SK-N-SH (cell line): Measurements from ENCODE around the gene MARVELD1. TPM values are rescaled to one million over a fixed set of nuclear protein-coding genes. Genes with fewer than 3 reads are reported as not detected.

Experiments used
- CTCF ChIA-PET: fragments of 300-600, 350-600 bp; formaldehyde crosslinking; extraction: SDS; loops from one replicate; lab custom pipeline; 2021; lab: Yijun Ruan, JAX
- POLR2A ChIA-PET: fragments of 350-600 bp; sonication (Branson Sonifier 250); formaldehyde crosslinking; extraction: SDS; loops from one replicate; lab custom pipeline; 2020; ENCODE audit warnings: antibody characterized with exemption, inconsistent platforms; lab: Yijun Ruan, JAX
- DNase-seq: peaks from one replicate; pipeline ENCODE4 v3.0.0; 2012
- H2AFZ ChIP-seq: fragments of 200-600 bp; sonication (generic); 2 replicates; pipeline ENCODE4 v1.8.1; 2016; ENCODE audit warnings: antibody characterized with exemption, mild to moderate bottlenecking, low read depth
- H3F3A ChIP-seq: fragments of 200-600 bp; sonication (generic); replicated peaks from 2 replicates; pipeline ENCODE3; 2016; ENCODE audit warnings: antibody characterized with exemption, mild to moderate bottlenecking; ENCODE audit not compliant: insufficient read depth
- H3K27ac ChIP-seq, 2 experiments: fragments of 200-500 bp in 1 of 2; fragments of 200-600 bp in 1 of 2; sonication (Bioruptor generic) in 1 of 2; sonication (generic), shearing (Covaris generic) in 1 of 2; 2 replicates each; pipeline versions ENCODE4 v1.5.1 to v1.6.1; 2014 to 2016; ENCODE audit warnings: low read depth in 2 of 2, inconsistent platforms in 1 of 2, low read length in 1 of 2, mild to moderate bottlenecking in 1 of 2, mixed read lengths in 1 of 2
- H3K27me3 ChIP-seq: fragments of 200-600 bp; sonication (generic), shearing (Covaris generic); 2 replicates; pipeline ENCODE4 v1.6.1; 2016; ENCODE audit warnings: mixed run types; ENCODE audit not compliant: insufficient read depth
- H3K36me3 ChIP-seq, 2 experiments: fragments of 200-500 bp in 1 of 2; fragments of 200-600 bp in 1 of 2; sonication (Bioruptor generic) in 1 of 2; sonication (generic) in 1 of 2; replicated peaks in 1 of 2; 2 replicates each; pipeline versions ENCODE3 to v1.5.1; 2014 to 2016; ENCODE audit warnings: low read length in 1 of 2, mild to moderate bottlenecking in 1 of 2; ENCODE audit not compliant: insufficient read depth in 2 of 2, control insufficient read depth in 1 of 2
- H3K4me1 ChIP-seq, 2 experiments: fragments of 200-500 bp in 1 of 2; fragments of 200-600 bp in 1 of 2; sonication (Bioruptor generic) in 1 of 2; sonication (generic), shearing (Covaris generic) in 1 of 2; 2 replicates each; pipeline versions ENCODE4 v1.5.1 to v1.6.1; 2014 to 2016; ENCODE audit warnings: low read depth in 1 of 2, low read length in 1 of 2, mixed run types in 1 of 2; ENCODE audit not compliant: insufficient read depth in 2 of 2, control insufficient read depth in 1 of 2
- H3K4me2 ChIP-seq: fragments of 200-600 bp; sonication (generic), shearing (Covaris generic); 2 replicates; pipeline ENCODE4 v1.6.1; 2017; ENCODE audit warnings: mixed run types
- H3K4me3 ChIP-seq, 2 experiments: fragments of 200-500 bp in 1 of 2; fragments of 200-600 bp in 1 of 2; sonication (Bioruptor generic) in 1 of 2; sonication (generic), shearing (Covaris generic) in 1 of 2; 2 replicates each; pipeline versions ENCODE4 v1.5.1 to v1.8.1; 2014 to 2016; ENCODE audit warnings: low read depth in 2 of 2, inconsistent platforms in 1 of 2, low read length in 1 of 2, mild to moderate bottlenecking in 1 of 2, mixed read lengths in 1 of 2, moderate library complexity in 1 of 2
- H3K79me2 ChIP-seq: fragments of 200-600 bp; sonication (generic); 2 replicates; pipeline ENCODE4 v1.8.1; 2017; ENCODE audit warnings: mild to moderate bottlenecking; ENCODE audit not compliant: insufficient read depth
- H3K9ac ChIP-seq: fragments of 200-600 bp; sonication (generic); 2 replicates; pipeline ENCODE4 v1.6.1; 2017; ENCODE audit warnings: mixed run types
- H3K9me2 ChIP-seq: fragments of 200-600 bp; sonication (generic); 2 replicates; pipeline ENCODE4 v1.6.1; 2017; ENCODE audit warnings: mixed run types
- H3K9me3 ChIP-seq: fragments of 200-600 bp; sonication (generic); 2 replicates; pipeline ENCODE4 v1.6.1; 2017; ENCODE audit warnings: mixed run types, mild to moderate bottlenecking, moderate library complexity
- H4K20me1 ChIP-seq: fragments of 200-600 bp; sonication (generic); 2 replicates; pipeline ENCODE4 v1.6.1; 2017; ENCODE audit warnings: mild to moderate bottlenecking, mixed run types; ENCODE audit not compliant: insufficient read depth
- CTCF ChIP-seq: fragments of 200-600 bp; sonication (generic); IDR thresholded peaks from 2 replicates; pipeline ENCODE4 v1.6.1; 2017; ENCODE audit warnings: antibody characterized with exemption, mild to moderate bottlenecking, moderate library complexity
- ELF1 ChIP-seq: IDR thresholded peaks from 2 replicates; pipeline ENCODE4 v1.4.0; 2012
- EZH2phosphoT487 ChIP-seq: fragments of 200-600 bp; sonication (generic); IDR thresholded peaks from 2 replicates; pipeline ENCODE4 v1.6.1; 2017; ENCODE audit warnings: low read depth, mixed run types, mild to moderate bottlenecking, antibody characterized with exemption, moderate library complexity, borderline replicate concordance
- FOXJ3 ChIP-seq: sonication (generic); formaldehyde crosslinking; IDR thresholded peaks from 2 replicates; pipeline ENCODE4 v1.5.1; 2020; ENCODE audit warnings: mild to moderate bottlenecking, missing genetic modification reagents
- FOXM1 ChIP-seq: IDR thresholded peaks from 2 replicates; pipeline ENCODE4 v1.4.0; 2012; ENCODE audit warnings: low read depth, mild to moderate bottlenecking
- GABPA ChIP-seq: IDR thresholded peaks from 2 replicates; pipeline ENCODE4 v1.4.0; 2012; ENCODE audit warnings: low read depth, mild to moderate bottlenecking
- GATA2 ChIP-seq: sonication (generic); formaldehyde crosslinking; IDR thresholded peaks from 2 replicates; pipeline ENCODE4 v1.5.0; 2020; ENCODE audit warnings: mild to moderate bottlenecking, missing genetic modification reagents
- IRF3 ChIP-seq: fragments of 150-350 bp; IDR thresholded peaks from 2 replicates; pipeline ENCODE4 v1.6.1; 2016; ENCODE audit warnings: mild to moderate bottlenecking, low read depth, low read length
- MAX ChIP-seq: IDR thresholded peaks from 2 replicates; pipeline ENCODE4 v1.4.0; 2012; ENCODE audit warnings: low read depth
- MEF2A ChIP-seq: IDR thresholded peaks from 2 replicates; pipeline ENCODE4 v1.4.0; 2012; ENCODE audit warnings: low read depth, borderline replicate concordance
- PBX3 ChIP-seq: IDR thresholded peaks from 2 replicates; pipeline ENCODE4; 2012
- RAD21 ChIP-seq: IDR thresholded peaks from 2 replicates; pipeline ENCODE4 v1.6.1; 2012; ENCODE audit warnings: mild to moderate bottlenecking, low read length
- RCOR1 ChIP-seq: fragments of 150-350 bp; IDR thresholded peaks from 2 replicates; pipeline ENCODE4 v1.6.1; 2017; ENCODE audit warnings: antibody characterized with exemption, low read length
- RXRA ChIP-seq: IDR thresholded peaks from 2 replicates; pipeline ENCODE4 v1.4.0; 2012; ENCODE audit warnings: low read depth, mild to moderate bottlenecking, borderline replicate concordance
- SIN3A ChIP-seq: IDR thresholded peaks from 2 replicates; pipeline ENCODE4 v1.6.1; 2012; ENCODE audit warnings: low read depth, mild to moderate bottlenecking, low read length, moderate library complexity, borderline replicate concordance
- SMC3 ChIP-seq: IDR thresholded peaks from 2 replicates; pipeline ENCODE4 v1.6.1; 2012; ENCODE audit warnings: low read depth, low read length, improper control_type of control experiment
- TCF12 ChIP-seq: IDR thresholded peaks from 2 replicates; pipeline ENCODE4 v1.4.0; 2012
- TEAD4 ChIP-seq: IDR thresholded peaks from 2 replicates; pipeline ENCODE4 v1.4.0; 2012; ENCODE audit warnings: mild to moderate bottlenecking, borderline replicate concordance; ENCODE audit not compliant: insufficient read depth
- USF2 ChIP-seq: fragments of 150-350 bp; IDR thresholded peaks from 2 replicates; pipeline ENCODE4 v1.6.1; 2017; ENCODE audit warnings: antibody characterized with exemption, low read length, low read depth, borderline replicate concordance
- WGBS: methylation state at CpG from one replicate; pipeline ENCODE4 v1.1.6; 2017; ENCODE audit warnings: low lambda C conversion rate; 5-methylcytosine and 5-hydroxymethylcytosine counted together
- polyA plus RNA-seq, 3 experiments: library from polyadenylated mRNA; depleted of rRNA; stranded (reverse); fragments of >200 nt; gene quantifications; 2 replicates each; pipeline ENCODE4 v1.2.3, GENCODE V29; 2012

MARVELD1 gene
- polyA plus RNA-seq, 1 of the 3 experiments (the other 2 are of a cell fraction): 53.0 TPM

- Histone ChIP-seq H3K4me1 (peaks cover 6 to 16% of the 10 kb centered on the region in 2 experiments; a peak in 3 of 4 replicates), H3K27ac (no peak overlapping the region), H3K36me3 (no peaks in the 10 kb centered on the region), H3K9me3 (no peaks in the 10 kb centered on the region), H4K20me1 (no peaks in the 10 kb centered on the region), H3K4me2 (no peak overlapping the region), H3K9ac (no peak overlapping the region), H3K27me3 (no peaks in the 10 kb centered on the region), H2AFZ (no peak overlapping the region), H3K9me2 (no peaks in the 10 kb centered on the region), H3K79me2 (no peaks in the 10 kb centered on the region; the same call in 1 of the 2 replicates), H3K4me3 (no peak overlapping the region; a peak in 1 of 4 replicates), H3F3A (no peaks in the 10 kb centered on the region)
- CTCF ChIA-PET: interaction anchor here (0.6 to 25.0 kb wide), 30 partner anchors 8 to 176 kb away, joined by 3 to 687 read pairs (median 6); partner anchors contain the start of genes ANKRD2, AVPI1 and ZFYVE27
- POLR2A ChIA-PET: interaction anchor here (1.1 kb wide), 1 partner anchor 10 kb away, joined by 3 read pairs; no protein-coding TSS in a partner anchor
- peak; percentile 58 for DNase-seq
- WGBS: 43% methylated on average over 16 of the region's 18 CpGs
- TF ChIP-seq GATA2 (CRISPR knock-in tag): no peak
- no peak for TF ChIP-seq PBX3
- no peak for TF ChIP-seq ELF1
- no peak for TF ChIP-seq EZH2phosphoT487
- TF ChIP-seq SIN3A: no peak
- peak; percentile 84 for TF ChIP-seq SMC3
- peak; percentile 81 for TF ChIP-seq CTCF
- peak; percentile 73 for TF ChIP-seq RAD21
- no peak for TF ChIP-seq FOXM1
- no peak for TF ChIP-seq MAX
- peak; percentile 27; the same call in 1 of the 2 replicates for TF ChIP-seq MEF2A
- TF ChIP-seq RXRA: no peak
- TF ChIP-seq RCOR1: no peak
- no peak for TF ChIP-seq USF2
- 0 out of 2 replicates have a peak, but pooled peaks have one; percentile 32 for TF ChIP-seq TEAD4
- TF ChIP-seq TCF12: no peak
- TF ChIP-seq FOXJ3 (CRISPR knock-in tag): no peak
- no peak for TF ChIP-seq IRF3
- no peak for TF ChIP-seq GABPA
Observed at GRCh38 chr10:97708976-97709946, 4.3 kb upstream of the MARVELD1 start.
